HG03342 (cell line): Measurements from ENCODE around the gene ODAPH.
"Not testable (repeated sequence)": the region's sequence is repeated elsewhere in the genome, so short reads cannot be mapped to it uniquely, and the experiment has no call there.

Source experiments
- ATAC-seq: cut with Tn5 transposase; IDR thresholded peaks from one replicate; pipeline ENCODE4 v1.9.1; 2021; ENCODE audit warnings: mild to moderate bottlenecking, moderate library complexity; ENCODE audit not compliant: unreplicated experiment

Gene ODAPH

DNA sequence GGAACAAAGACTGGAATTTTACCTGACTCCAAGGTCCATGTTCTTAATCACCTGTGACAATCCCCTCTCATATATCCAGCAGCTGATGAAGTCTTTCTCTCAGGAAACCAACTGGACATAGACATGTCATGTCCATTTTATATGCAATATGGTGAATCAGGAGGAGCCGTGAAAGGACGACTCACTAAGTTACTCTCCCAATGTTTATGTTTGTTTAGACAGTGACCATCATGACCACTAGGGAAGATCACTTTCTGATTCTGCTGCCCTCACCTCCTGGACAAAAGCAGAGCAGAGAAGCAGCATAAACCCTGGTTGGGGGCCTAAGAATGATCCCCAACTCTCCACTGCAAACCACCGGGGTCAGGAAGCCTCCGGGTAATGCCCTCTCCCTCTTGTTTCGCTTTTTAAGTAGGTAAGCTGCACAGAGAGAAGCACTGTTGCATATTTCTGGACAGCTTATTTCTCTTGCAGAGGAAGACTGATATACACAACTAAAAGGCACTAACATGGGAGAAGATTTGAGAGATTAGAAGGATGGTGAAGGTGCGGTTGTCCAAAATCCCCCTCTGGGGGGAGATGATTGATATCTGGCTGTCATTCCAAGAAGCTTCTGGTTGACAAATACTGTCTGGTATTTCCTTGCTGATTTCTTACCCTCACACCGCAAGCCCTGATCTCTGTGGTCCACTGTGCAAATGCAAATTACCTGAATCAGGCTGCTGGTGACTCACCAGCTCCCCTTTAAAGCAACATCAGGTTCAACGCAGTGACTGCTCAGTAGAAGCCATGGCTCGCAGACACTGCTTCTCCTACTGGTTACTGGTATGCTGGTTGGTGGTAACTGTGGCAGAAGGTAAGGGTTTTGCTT, at the start of gene ODAPH:
Gene ODAPH, plus strand, starts transcription at position 773 of the 871 bp plus-strand sequence. Its CDS starts 17 bp downstream, at position 790.
- ATAC-seq: peak; percentile 88

DNA sequence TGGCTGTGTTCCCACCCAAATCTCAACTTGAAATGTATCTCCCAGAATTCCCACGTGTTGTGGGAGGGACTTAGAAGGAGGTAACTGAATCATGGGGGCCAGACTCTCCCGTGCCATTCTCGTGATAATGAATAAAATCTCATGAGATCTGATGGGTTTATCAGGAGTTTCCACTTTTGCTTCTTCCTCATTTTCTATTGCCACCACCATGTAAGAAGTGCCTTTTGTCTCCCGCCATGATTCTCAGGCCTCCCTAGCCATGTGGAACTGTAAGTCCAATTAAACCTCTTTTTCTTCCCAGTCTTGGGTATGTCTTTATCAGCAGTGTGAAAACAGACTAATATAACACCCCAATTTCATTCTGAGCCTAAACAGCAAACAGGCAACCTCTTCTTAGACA, 46.3 kb upstream of the ODAPH start:
- ATAC-seq: not testable (repeated sequence)

DNA sequence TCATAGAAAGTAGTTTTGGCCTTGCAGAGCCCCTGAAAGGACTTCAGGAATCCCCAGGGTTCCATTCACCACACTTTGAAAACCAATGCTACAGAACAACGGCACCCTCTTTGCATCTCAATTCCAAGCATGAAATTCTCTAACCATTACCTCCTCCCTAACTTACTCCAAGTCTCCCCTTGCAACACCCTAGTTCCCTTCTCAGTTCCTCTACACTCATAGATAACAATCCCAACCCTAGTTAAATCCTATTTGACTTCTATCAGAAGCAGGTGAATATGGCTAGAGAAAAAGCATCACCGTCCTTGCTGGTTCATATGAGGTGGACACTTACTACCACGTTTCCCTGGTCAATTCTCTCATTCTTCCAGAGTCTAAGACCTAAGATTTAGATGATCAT, 44.0 kb upstream of the ODAPH start:
- ATAC-seq: no peak

DNA sequence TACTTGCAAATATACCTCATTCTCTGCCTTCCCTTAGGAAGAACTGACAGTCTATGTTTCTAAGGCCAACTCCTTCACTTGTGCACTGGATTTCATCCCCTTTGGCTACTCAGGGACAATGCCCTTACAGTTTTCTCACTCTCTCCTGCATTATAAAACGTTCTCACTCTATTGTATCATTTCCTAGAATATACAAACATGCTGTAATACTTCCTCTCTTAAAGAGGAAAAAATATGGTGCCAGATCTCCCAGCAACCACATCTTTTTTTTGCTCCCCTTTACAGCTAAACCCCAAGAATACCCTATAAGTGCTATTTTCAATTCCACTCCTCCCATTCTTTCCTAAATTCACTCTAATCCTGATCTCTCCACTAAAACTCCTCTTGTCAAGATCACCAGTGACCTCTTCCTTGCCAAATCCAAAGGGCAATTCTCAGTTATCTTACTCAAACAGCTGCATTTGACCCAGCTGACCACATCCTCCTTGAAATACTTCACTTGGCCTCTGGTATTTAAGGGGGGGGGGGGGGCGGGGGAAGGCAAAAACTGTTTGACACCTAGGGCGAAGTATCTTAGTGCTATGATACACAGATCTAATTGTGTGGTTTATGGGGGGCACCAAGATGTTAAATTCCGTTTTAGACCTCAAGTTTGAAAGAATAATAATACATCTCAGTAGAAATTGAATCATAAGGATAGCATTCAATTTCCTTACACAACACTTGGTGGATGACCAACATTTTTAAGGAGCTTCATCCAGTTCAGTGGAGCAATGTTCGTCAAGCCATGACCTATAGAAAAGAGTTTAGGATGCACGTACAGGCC, 43.3 kb upstream of the ODAPH start:
- no peak for ATAC-seq

GRCh38 chr4:75513526-75514130, 42.2 kb upstream of the ODAPH start:
- peak; percentile 0 for ATAC-seq

DNA sequence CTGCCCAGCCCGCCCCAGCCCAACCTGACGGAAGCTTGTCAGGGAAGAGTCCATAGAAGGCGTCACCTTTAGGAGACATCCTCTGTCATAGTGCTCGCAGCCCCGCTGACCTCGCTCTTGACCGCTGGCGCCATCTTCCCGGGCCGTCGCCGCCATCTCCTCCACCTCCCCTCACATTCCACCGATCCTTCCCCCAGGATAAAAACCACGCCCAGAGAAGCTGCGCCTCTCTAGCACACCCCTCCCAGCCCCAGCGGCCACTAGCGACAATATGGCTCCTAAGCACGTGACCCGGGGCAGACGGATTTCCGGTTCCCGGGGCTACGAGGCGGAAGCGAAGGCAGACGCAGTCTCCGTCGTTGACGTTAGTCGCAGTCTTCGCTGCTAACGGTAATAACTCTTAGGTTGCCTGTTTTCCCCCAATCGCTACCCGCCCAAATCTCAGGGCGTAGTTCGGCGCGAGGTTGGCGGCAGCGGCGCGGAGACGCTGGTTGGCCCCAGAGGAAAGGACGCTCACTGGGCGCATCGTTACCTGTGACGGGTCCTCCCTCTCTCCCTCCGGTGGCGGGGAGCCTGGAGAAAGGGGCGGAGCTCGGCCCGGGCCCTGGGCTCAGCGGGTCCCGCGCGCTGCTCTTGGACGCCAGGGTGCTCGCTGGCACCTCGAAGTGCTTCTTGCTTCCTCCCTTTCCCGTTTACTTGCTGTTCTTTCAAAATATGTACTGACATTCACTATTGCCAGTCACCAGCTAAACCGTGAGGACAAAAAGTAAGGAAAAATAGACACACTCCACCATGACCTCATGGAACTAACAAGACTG, 41.5 kb upstream of the ODAPH start, which contains the start of the genes RCHY1 and THAP6:
Gene RCHY1, minus strand, starts transcription at position 273 of the 818 bp plus-strand sequence. Its CDS starts 117 bp downstream, at position 156.
Gene THAP6, plus strand, starts transcription at position 343 of the 818 bp plus-strand sequence. CDS start 980 bp downstream, outside the sequence.
- ATAC-seq: peak; percentile 93

DNA sequence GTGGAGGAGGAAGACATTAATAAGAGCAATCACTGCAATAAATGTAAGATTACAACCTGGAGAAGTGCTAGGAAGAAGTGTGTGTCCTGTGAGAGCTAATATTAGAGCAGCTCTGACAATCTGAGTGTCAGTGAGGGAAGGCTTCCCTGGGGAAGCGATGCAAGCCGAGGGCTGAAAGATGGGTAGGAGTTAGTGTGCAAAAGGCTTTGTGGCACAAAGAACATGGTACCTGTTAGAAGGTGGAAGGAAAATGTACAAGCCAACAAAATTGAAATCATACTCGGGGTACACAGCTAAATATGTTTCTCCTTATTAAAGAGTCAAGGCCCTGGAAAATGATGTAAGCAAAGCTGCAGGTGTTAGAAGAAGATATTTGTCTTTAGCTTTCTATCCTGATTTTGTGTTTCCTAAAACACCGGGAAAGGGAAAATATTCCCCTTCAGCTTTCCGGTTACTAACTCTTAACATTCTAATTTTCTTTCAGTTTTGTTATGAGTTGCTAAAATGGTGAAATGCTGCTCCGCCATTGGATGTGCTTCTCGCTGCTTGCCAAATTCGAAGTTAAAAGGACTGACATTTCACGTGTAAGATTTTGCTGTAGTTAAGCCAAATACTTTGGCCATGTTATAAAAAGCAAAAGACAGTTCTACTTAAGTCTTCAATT, 40.8 kb upstream of the ODAPH start:
- no peak for ATAC-seq

GRCh38 chr4:75516144-75516543, 39.7 kb upstream of the ODAPH start:
- ATAC-seq: no peak

- ATAC-seq: not testable (repeated sequence)
Observed at GRCh38 chr4:75519452-75519851, 36.4 kb upstream of the ODAPH start.

DNA sequence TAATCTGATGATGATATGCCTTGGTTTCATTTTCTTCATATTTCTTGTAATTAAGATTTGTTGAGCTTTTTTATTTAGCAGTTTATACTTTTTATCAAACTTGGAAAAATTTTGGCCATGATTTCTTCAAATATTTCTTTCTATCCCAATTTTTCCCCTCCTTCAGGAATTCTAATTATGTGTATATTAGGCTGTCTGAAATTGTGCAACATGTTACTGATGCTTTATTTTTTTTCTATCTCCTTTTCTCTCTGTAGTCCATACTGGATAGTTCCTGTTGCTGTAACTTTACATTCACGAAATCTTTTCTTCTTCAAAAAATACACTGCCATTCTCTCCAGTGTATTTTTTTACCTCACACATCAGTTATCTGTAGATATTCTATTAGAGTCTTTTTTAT, 30.8 kb upstream of the ODAPH start:
- no peak for ATAC-seq

DNA sequence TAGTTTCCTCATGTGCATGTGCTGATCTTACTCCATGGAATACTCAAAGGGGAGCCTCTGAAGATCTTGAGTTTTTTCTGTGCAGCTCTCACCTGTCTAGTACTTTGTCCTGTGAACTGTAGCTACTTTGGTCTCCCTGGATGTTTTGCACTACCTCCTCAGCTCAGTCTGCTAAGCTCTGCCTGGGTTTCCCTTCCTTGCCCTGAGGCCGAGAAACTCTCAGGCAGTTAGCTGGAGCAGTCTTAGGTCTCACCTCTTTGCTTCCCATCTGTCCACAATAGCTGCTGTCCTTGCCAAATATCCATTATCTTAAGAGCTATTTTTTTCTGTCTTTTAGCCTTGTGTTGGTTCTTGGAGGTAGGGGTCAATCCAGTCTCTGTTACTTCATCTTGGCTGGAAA, 30.0 kb upstream of the ODAPH start:
- no peak for ATAC-seq

DNA sequence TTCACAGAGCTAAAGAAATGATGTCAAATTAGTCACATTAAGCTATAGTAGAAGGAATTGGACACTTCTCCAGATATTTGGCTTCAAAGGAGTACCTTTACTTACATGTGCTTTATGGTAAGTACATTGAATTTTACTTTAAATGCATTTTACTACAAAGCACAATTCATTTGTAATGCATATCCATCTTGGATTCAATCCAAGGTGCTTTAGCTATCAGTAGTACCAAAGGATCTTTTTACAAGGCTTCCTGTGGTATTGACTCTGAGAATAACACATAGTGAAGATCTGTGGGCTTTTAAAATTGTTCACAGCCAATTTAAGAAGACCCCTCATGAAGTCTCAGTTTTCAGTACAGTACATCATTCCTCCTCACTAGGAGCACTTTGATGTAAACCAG, 28.4 kb upstream of the ODAPH start:
- no peak for ATAC-seq

DNA sequence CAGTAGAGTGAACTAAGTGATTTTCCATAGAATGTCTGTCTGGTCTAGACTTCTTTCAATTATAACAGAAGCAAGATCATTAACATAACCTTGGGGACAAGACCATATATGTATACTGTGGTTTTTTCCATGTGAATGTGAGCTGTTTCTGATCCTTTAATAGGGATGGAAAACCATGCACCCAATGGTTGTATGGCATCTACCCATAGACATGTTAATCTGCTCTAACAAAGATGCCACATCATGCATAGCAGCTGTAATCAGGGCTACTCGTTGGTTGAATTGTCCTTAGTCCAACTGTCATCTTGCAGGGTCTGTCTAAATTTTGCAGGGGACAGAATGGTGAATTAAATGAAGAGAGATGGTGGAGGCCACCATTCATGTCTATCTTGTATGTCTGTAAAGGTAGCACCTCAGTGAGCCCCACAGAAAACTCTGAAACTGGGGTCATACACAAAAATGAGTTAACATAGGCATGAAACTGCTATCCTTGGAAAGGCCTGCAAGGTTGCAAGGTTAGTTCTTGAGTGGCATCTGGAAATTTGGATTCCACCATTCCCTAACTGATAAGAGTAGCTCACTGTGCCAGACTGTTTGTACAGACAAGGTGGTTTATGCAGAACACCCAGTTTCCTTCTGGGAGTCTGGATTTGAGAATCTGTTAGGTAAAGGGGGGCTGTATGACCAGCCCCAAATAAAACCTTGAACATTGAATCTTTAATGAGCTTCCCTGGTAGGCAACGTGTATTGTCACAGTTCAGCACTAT, 25.1 kb upstream of the ODAPH start:
- no peak for ATAC-seq

- not testable (repeated sequence) for ATAC-seq
Observed at GRCh38 chr4:75531536-75532143, 24.2 kb upstream of the ODAPH start.

DNA sequence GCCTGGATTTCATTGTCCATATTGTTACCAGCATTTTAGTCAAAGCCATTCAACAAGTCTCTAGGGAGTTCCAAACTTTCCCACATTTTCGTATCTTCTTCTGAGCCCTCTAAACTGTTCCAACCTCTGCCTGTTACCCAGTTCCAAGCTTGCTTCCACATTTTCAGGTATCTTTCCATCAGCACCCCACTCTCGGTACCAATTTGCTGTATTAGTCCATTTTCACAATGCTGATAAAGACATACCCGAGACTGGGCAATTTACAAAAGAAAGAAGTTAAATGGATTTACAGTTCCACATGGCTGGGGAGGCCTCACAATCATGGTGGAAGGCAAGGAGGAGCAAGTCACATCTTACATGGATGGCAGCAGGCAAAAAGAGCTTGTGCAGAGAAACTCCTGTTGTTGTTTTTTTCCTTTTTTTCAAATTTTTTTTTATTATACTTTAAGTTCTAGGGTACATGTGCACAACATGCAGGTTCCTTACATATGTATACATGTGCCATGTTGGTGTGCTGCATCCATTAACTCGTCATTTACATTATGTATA, 22.5 kb upstream of the ODAPH start:
- ATAC-seq: not testable (repeated sequence)

DNA sequence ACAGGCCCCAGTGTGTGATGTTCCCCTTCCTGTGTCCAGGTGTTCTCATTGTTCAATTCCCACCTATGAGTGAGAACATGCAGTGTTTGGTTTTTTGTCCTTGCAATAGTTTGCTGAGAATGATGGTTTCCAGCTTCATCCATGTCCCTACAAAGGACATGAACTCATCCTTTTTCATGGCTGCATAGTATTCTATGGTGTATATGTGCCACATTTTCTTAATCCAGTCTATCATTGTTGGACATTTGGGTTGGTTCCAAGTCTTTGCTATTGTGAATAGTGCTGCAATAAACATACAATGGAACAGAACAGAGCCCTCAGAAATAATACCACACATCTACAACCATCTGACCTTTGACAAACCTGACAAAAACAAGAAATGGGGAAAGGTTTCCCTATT, 21.9 kb upstream of the ODAPH start:
- ATAC-seq: not testable (repeated sequence)

DNA sequence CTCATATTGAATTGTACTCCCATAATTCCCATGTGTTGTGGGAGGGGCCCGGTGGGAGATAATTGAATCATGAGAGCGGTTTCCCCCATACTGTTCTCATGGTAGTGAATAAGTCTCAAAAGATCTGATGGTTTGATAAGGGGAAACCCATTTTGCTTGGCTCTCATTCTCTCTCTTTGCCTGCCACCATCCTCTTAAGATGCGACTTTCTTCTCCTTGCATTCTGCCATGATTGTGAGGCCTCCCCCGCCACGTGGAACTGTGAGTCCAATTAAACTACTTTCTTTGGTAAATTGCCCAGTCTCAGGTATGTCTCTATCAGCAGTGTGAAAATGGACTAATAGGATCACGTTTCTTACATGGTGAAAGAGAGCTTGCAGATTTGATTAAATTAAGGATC, 18.6 kb upstream of the ODAPH start:
- ATAC-seq: not testable (repeated sequence)

DNA sequence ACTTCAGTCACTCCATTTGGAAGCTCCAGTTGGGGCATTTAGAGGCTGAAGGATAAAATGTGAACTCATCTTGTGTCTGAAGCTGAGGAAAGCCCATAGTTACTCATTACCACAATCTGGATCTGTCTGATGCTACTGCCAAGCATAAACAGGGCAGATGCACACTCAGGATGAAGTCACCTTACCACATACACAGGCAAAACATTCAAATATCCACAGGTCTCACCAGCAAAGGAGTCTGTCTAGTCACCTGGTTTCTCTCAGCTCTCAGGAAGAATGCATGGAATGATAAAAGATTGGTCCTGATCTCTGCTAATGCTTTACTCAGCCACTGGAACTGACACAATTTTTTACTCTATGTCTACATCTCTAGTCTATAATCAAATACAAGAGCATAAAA, 13.0 kb upstream of the ODAPH start:
- no peak for ATAC-seq
